ENCODE results near the gene XYLB.
A peak's percentile ranks its signal among the peaks of the same experiment; 100 is the strongest.

The XYLB gene

DNA sequence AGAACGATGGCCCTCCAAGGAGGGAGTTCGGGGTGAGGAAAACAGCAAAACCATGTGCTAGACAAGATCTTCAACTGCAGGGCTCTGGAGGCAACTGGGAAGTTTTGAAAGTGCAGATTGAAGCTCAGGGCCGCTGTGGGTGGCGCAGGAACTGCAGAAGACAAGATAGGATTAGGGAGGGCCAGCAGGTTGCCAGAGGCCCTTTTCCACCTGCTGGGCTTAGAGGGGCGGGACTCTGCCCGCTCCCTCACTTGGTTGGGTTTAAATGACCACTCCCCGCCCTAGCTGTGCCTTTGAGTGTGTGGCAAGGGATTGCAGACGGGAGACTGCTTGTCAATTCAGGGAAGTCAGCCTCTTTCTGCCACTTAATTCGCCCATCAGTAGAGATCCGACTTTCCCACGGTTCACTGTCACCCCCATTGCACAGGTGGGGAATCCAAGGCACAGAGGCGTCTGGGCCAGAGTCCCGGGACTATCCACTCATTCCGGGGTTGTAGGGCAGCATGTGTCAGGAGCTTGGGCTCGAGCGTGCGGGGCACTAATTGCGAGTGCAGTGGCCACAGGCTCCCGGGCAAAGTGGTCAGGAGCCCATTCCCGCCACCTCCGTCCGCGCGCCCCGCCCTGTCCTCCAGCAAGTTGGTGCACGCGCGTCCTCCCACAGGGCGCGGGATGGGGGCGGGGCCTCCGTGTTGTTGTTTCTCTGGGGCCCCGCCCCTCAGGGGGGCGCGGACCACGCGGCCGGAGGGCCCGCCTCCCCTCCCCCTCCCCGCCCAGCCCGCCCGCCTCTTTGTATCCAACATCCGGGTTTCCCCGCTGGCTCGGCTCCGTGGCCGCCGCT lies 106.7 kb downstream of the XYLB start, which contains the start of gene ACVR2B:
ACVR2B (plus strand) TSS at position 816 of the 838 bp plus-strand sequence. CDS start 433 bp downstream, outside the sequence.
- DNase-seq (ENCODE audit: low read depth in 1 of 2, low spot score in 1 of 2): peak; percentile 53 to 59

- DNase-seq (ENCODE audit: low read depth in 1 of 2, low spot score in 1 of 2): no peak
These were observed 107.3 kb downstream of the XYLB start for GRCh38 chr3:38453913-38454177.

GRCh38 chr3:38454178-38454883 lies 107.7 kb downstream of the XYLB start:
- peak in 1 of 2 donors; percentile 6 for DNase-seq (ENCODE audit: low read depth in 1 of 2, low spot score in 1 of 2)

- peak in 1 of 2 donors; percentile 22 for DNase-seq (ENCODE audit: low read depth in 1 of 2, low spot score in 1 of 2)
These were observed 108.5 kb downstream of the XYLB start for GRCh38 chr3:38454884-38455638.

DNA sequence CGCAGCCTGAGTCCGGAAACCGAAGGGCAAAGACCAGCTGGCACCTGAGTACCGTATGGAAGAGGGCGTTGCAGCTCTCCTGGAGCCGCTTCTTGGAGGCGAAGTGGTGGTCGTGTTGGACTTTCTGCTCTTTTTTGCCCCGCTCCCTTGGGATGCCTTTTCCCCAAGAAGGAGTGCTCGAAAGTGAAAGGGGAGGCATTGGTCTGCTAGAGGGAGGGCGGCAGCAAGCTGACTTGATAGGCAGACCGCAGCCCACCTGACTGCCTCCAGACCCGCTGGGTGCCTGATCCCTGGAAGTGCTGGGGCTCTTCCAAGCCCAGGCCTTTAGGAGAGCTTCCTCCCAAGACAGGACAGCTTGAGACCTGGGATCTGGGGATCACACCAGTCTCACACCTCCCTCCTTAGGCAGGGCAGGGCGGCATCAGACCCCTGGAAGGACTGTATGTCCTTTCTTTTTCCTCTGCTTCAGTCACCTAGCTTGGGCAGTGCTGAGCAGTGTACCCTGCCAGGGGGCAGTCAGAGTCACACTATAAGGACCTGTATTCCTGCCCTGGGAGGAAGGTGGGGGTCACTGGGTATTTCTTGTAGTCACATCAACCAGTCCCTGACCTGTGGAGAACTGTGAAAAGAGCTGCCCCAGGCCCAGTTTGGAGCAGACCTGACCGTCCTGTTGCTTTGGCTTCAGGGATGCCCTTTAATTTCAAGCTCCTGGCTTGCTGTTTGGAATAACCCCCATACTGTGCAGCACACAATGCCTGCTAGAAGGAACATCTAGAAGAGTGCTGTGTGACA lies 109.2 kb downstream of the XYLB start:
- no peak for DNase-seq (ENCODE audit: low read depth in 1 of 2, low spot score in 1 of 2)

GRCh38 chr3:38457111-38458003 lies 110.8 kb downstream of the XYLB start:
- no peak for DNase-seq (ENCODE audit: low read depth in 1 of 2, low spot score in 1 of 2)

GRCh38 chr3:38458796-38459498 lies 112.4 kb downstream of the XYLB start:
- DNase-seq (ENCODE audit: low read depth in 1 of 2, low spot score in 1 of 2): no peak

DNA sequence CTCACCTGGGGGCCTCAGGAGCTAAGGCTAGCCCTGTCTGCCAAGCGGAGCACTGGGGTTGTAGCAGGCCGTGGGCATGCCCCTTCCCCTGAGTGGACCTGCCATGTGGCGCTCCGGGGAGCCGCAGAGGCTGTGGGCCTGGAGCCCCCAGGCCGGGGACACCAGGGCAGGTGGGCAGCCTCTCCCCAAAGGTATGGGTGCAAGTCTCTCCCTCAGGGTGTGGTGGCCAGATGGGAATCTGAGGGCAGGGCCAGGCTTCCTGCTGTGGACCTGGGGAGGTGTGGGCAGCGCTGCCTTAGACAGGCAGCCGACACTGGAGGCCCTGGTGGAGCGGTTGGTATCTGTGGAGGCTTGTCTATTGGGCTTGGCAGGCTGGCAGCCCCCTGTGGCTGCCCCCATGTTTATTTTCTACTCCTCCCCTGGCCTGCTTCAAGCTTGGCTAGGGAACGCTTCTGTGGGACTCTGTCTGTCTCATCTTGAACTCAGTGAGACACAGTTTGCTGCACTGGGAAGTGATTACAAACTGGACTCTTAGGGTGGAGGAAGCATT lies 113.0 kb downstream of the XYLB start:
- no peak for DNase-seq (ENCODE audit: low read depth in 1 of 2, low spot score in 1 of 2)

DNA sequence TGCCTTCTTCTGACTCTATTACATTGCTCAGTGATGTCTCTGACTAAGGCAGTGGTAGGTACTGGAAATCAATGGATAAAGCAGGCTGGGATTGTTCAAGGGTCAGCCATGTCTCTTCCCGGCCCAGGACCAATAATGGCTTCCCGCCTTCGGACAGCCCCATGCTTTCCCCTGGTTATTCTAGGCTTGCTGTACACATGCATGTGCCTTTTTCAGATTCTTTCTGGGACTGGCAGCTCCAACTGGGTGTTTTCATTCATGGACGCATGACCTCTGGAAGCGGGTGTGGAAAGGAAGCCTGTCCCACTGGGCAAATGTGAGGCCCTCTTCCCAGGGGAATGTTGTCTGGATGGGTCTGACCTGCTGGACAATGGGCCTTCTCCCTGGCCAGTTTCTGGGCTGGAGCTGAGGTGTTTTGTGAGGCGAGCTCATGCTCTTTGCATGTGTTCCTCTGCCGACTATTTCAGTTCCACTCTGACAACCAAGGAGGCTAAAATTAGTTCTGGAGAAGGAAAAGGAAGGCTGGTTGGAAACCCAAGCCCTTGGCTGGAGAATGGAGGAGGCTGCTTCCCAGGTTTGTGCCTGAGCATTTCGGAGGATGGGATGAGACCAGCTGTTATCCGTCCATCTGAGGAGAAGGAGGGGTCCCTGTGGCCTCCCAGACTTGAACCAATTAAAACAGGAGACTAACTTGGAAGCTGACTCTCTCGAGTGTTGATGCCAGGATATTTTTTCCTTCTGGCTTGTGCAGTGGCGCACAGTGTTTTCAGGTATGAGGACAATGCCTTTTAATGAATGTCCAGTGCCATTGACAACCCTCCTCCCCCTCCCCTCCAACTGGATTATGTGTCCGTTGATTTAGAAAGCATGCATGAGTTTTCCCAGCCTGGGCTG lies 114.0 kb downstream of the XYLB start:
- DNase-seq (ENCODE audit: low read depth in 1 of 2, low spot score in 1 of 2): no peak

All from stimulated activated CD4-positive, alpha-beta T cell treated with anti-CD3 and anti-CD28 coated beads, Interleukin-15, amount 100 ng/mL, for 1 hour (primary cell).